ENCODE data around the gene SLC25A21. TPM values are rescaled to one million over a fixed set of nuclear protein-coding genes. Genes with fewer than 3 reads are reported as not detected.

The SLC25A21 gene
- total RNA-seq, 1 experiment from 2014 or later, result 2.1 TPM

- ChIA-PET CTCF (no interaction called here), POLR2A (interaction anchor here (0.5 kb wide), 1 partner anchor 165 kb away, joined by 3 read pairs; no protein-coding TSS in a partner anchor)
- no peak for TF ChIP-seq SIN3A (IDR thresholded peaks at IDR 0.05; ENCODE audit: borderline replicate concordance, insufficient read depth, low read depth, low read length)
- TF ChIP-seq, protein P1, sequence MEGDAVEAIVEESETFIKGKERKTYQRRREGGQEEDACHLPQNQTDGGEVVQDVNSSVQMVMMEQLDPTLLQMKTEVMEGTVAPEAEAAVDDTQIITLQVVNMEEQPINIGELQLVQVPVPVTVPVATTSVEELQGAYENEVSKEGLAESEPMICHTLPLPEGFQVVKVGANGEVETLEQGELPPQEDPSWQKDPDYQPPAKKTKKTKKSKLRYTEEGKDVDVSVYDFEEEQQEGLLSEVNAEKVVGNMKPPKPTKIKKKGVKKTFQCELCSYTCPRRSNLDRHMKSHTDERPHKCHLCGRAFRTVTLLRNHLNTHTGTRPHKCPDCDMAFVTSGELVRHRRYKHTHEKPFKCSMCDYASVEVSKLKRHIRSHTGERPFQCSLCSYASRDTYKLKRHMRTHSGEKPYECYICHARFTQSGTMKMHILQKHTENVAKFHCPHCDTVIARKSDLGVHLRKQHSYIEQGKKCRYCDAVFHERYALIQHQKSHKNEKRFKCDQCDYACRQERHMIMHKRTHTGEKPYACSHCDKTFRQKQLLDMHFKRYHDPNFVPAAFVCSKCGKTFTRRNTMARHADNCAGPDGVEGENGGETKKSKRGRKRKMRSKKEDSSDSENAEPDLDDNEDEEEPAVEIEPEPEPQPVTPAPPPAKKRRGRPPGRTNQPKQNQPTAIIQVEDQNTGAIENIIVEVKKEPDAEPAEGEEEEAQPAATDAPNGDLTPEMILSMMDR (IDR thresholded peaks at IDR 0.05), result no peak
- no peak for TF ChIP-seq POLR2AphosphoS5 (IDR thresholded peaks at IDR 0.05; ENCODE audit: low read depth, low read length)
- no peak for TF ChIP-seq TCF7L2 (IDR thresholded peaks at IDR 0.05; ENCODE audit: low read depth, low read length)
- TF ChIP-seq REST (IDR thresholded peaks at IDR 0.05; ENCODE audit: insufficient read depth in 1 of 2, low read depth in 2 of 2, low read length in 1 of 2), result no peak
- DNase-seq (ENCODE audit: low read depth, low spot score), result no peak
- no peak overlapping the region for H3K4me3 ChIP-seq (ENCODE audit: low read depth in 2 of 2, low read length in 2 of 2)
- intact Hi-C loops (cut with micrococcal nuclease; ENCODE audit: unreplicated experiment), result no loop called here
- no peaks in the 10 kb centered on the region for H3K27me3 ChIP-seq (ENCODE audit: control insufficient read depth, insufficient read depth, low read length)
- H3K36me3 ChIP-seq (ENCODE audit: control insufficient read depth, insufficient read depth, low read length), result no peaks in the 10 kb centered on the region
- H3K4me1 ChIP-seq (ENCODE audit: control insufficient read depth, insufficient read depth, low read length), result no peaks in the 10 kb centered on the region
- H3K9me3 ChIP-seq (ENCODE audit: control insufficient read depth, insufficient read depth, low read depth, low read length), result no peaks in the 10 kb centered on the region
- in situ Hi-C loops (cut with HindIII; ENCODE audit: low pct_unique_long_range_greater_than_20kb, low sequenced_read_pairs), result no loop called here
- H3K27ac ChIP-seq (ENCODE audit: low read length), result no peak overlapping the region
- ATAC-seq, result no peak
- no TSS peak for BruUV-seq (replicated peaks)
Observed at GRCh38 chr14:36915081-36915480, 257.3 kb downstream of the SLC25A21 start.

DNA sequence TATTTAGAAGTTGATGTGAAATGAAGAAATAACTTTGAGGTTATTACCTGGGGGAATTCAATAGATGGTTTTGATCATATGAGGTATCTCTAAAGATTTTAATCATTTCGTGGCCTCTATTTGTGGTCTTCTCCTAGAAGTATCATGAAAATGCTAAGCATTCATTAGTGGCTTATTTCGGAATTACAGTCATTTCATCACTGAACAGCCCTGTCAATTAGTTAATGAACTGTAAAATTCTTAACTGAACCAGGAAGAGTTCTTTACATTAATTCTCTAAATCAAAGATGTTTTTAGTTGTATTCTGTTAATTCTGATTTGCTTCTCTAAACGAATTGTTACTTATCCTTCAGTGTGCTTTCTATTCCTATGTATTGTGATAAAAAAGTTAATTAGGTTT lies 261.8 kb downstream of the SLC25A21 start:
- intact Hi-C loops (cut with micrococcal nuclease; ENCODE audit: unreplicated experiment) (no loop called here), in situ Hi-C loops (cut with HindIII; ENCODE audit: low pct_unique_long_range_greater_than_20kb, low sequenced_read_pairs) (no loop called here)
- Histone ChIP-seq H3K27ac (ENCODE audit: low read length) (no peak overlapping the region), H3K4me3 (ENCODE audit: low read depth in 2 of 2, low read length in 2 of 2) (no peak overlapping the region), H3K9me3 (ENCODE audit: control insufficient read depth, insufficient read depth, low read depth, low read length) (no peaks in the 10 kb centered on the region), H3K36me3 (ENCODE audit: control insufficient read depth, insufficient read depth, low read length) (no peaks in the 10 kb centered on the region), H3K27me3 (ENCODE audit: control insufficient read depth, insufficient read depth, low read length) (no peaks in the 10 kb centered on the region), H3K4me1 (ENCODE audit: control insufficient read depth, insufficient read depth, low read length) (no peaks in the 10 kb centered on the region)
- ChIA-PET CTCF (no interaction called here), POLR2A (no interaction called here)
- DNase-seq (ENCODE audit: low read depth, low spot score) (no peak), ATAC-seq (no peak)
- no TSS peak for BruUV-seq (replicated peaks)
- TF ChIP-seq TCF7L2 (IDR thresholded peaks at IDR 0.05; ENCODE audit: low read depth, low read length) (no peak), SIN3A (IDR thresholded peaks at IDR 0.05; ENCODE audit: borderline replicate concordance, insufficient read depth, low read depth, low read length) (no peak), REST (IDR thresholded peaks at IDR 0.05; ENCODE audit: insufficient read depth in 1 of 2, low read depth in 2 of 2, low read length in 1 of 2) (no peak)
